Measurements from ENCODE around the gene HNRNPF. TPM values are rescaled to one million over a fixed set of nuclear protein-coding genes. Genes with fewer than 3 reads are reported as not detected.
A peak's percentile ranks its signal among the peaks of the same experiment; 100 is the strongest.
"Not testable (repeated sequence)": the region's sequence is repeated elsewhere in the genome, so short reads cannot be mapped to it uniquely, and the experiment has no call there.

HNRNPF gene
- total RNA-seq, 2 donors from 2014 or later, result 306 to 483 TPM

DNA sequence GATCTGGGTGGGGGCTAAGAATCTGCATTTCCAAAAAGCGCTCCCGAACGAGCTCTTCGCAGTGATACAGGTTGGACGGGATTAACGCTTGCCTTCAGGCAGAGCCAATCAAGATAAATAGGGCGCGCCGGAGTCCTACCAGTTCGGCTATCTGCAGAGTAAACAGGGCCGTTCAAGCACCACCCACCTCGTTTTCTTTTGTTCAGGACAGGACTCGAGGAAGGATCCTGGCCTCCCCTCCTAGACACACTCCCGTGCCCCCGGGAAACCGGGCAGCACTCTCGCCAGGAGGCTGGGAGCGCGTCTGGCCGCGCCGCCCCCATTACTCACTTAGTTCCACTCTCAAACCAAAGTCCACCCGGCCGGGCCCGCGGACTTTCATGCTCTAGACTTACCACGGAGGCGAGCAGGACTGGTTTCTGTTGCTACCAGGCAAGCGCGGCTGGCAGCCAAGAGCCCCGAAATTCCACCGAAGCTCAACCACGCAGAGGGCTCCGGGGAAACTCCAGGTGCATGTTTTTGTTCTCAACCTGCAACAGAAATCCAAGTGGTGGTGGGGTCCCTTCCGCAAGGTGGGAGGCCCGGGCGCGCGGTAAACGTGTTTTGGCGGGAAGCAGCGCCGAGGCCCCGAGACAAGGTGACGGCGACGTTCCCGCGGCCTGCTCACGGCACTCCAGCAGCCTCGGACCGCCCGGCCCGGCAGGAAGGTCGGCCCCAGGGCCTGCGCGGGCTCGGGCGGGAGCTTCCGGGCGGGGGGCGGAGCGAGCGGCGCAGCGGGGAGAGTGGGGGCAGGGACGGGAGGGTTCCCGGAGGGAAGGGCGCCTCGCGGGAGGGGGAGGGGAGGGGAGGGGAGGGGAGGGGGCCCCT lies 12.7 kb downstream of the HNRNPF start:
- peak; percentile 62 for ATAC-seq (replicated peaks)
- Mint-ChIP-seq H3K9me3 (no peaks in the 10 kb centered on the region), H3K27me3 (no peaks in the 10 kb centered on the region), H3K27ac (peak overlapping the region; percentile 80), H3K36me3 (ENCODE audit: low read depth) (peaks cover 99% of the 10 kb centered on the region), H3K4me3 (peak overlapping the region; percentile 98), H3K4me1 (peaks cover 48% of the 10 kb centered on the region)

DNA sequence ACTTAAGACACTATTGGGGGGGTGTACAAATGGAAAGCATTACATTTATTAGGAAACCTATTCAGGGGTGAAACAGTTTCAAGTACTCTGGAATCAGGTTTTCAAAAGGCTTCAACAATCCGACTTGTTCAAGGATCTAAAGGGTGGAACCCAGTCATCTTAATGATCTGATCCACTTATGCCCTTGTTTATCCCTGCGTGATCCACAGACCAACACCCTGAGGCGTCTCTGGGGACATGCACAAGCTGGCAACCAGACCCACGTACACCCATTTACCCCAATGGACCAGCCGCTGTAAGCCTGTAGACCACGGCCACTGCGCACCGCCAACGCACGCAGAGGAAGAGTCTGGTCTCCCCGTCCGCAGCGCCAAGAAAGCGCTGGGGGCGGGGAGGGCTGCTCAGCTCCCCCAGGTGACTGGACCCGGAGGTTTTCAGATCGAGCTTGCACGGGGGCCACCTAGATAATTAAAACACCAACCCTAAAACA lies 13.4 kb downstream of the HNRNPF start:
- Mint-ChIP-seq H3K4me1 (peaks cover 42% of the 10 kb centered on the region), H3K4me3 (peak overlapping the region; percentile 98), H3K27ac (peak overlapping the region; percentile 80), H3K36me3 (ENCODE audit: low read depth) (peaks cover 99% of the 10 kb centered on the region), H3K27me3 (no peaks in the 10 kb centered on the region), H3K9me3 (no peaks in the 10 kb centered on the region)
- ATAC-seq (replicated peaks), result peak; percentile 15

DNA sequence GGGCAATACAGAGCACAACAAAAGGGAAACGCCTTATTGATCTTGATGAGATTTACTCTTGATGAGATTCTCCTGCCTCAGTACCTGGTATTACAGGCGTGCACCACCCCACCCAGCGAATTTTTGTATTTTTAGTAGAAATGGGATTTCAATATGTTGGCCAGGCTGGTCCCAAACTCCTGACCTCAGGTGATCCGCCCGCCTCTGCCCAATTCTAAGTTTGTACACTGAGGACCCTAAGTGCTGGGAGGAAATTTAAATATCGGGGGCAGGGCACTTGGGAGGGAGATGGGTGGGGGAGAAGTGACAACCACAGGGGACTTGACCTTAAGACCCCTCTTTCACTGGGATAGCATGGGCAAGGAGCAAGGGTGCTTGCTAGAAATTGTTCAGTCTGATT lies 14.1 kb downstream of the HNRNPF start:
- Mint-ChIP-seq H3K27me3 (no peaks in the 10 kb centered on the region), H3K27ac (peak overlapping the region; percentile 80), H3K4me3 (peak overlapping the region; percentile 98), H3K9me3 (no peaks in the 10 kb centered on the region), H3K4me1 (peaks cover 42% of the 10 kb centered on the region), H3K36me3 (ENCODE audit: low read depth) (peaks cover 99% of the 10 kb centered on the region)
- no peak for ATAC-seq (replicated peaks)

DNA sequence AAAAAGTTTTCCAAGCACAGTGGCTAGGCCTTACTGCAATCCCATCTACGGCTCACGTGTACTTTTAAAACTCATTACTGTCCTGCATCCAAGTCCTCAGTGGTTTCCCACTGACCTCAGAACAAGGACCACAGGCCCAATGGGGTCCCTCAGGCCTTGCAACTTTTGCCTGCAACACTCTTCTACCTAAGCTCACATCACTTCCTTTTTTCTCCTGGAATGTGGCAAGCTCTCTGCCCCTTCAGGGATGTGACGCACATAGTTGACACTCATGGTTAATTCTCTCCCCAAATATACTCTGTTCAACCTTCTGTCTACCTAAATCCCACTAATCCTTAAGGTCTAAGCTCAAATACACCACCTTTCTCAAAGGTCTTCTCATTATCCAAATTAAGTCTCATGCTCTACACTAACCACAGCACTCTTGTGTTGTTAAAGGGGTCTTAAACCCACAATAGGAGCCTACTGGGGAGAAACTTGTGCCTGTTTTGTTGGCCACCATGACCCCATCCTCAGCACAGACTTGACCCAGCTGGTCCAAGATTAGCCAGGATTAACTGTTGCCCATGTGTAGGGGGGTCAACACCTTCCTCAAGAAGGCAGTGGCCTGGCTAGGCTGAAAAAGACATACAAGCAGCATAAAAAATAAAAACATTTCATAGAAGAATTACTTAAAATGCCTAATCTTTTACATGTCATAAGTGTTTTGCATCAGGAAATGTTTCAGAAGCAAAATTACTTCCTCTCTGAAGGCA lies 15.2 kb downstream of the HNRNPF start:
- Mint-ChIP-seq H3K27me3 (no peaks in the 10 kb centered on the region), H3K9me3 (no peaks in the 10 kb centered on the region), H3K27ac (peak overlapping the region; percentile 66), H3K4me3 (peak overlapping the region; percentile 98), H3K4me1 (peaks cover 40% of the 10 kb centered on the region), H3K36me3 (ENCODE audit: low read depth) (peaks cover 99% of the 10 kb centered on the region)
- ATAC-seq (replicated peaks), result no peak

DNA sequence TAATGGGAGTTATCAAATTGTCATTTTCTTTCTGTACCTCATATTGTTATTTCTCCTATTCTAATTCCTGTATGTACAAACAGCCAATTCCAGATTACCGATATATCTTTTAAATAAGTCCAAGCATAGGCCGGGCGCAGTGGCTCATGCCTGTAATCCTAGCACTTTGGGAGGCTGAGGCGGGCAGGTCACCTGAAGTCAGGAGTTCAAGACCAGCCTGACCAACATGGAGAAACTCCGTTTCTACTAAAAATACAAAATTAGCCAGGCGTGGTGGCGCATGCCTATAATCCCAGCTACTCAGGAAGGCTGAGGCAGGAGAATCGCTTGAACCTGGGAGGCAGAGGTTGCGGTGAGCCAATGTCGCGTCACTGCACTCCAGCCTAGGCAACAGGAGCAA lies 15.8 kb downstream of the HNRNPF start:
- Mint-ChIP-seq H3K4me3 (peak overlapping the region; percentile 98), H3K4me1 (peaks cover 36% of the 10 kb centered on the region), H3K27ac (peak overlapping the region; percentile 74), H3K36me3 (ENCODE audit: low read depth) (peaks cover 99% of the 10 kb centered on the region)
- H3K9me3 Mint-ChIP-seq; H3K27me3 Mint-ChIP-seq; ATAC-seq (replicated peaks): not testable (repeated sequence)

GRCh38 chr10:43392748-43393147 lies 16.2 kb downstream of the HNRNPF start:
- no peak for ATAC-seq (replicated peaks)
- Mint-ChIP-seq H3K4me1 (peaks cover 37% of the 10 kb centered on the region), H3K9me3 (no peaks in the 10 kb centered on the region), H3K4me3 (peak overlapping the region; percentile 98), H3K36me3 (ENCODE audit: low read depth) (peaks cover 99% of the 10 kb centered on the region), H3K27me3 (no peaks in the 10 kb centered on the region), H3K27ac (peak overlapping the region; percentile 74)

DNA sequence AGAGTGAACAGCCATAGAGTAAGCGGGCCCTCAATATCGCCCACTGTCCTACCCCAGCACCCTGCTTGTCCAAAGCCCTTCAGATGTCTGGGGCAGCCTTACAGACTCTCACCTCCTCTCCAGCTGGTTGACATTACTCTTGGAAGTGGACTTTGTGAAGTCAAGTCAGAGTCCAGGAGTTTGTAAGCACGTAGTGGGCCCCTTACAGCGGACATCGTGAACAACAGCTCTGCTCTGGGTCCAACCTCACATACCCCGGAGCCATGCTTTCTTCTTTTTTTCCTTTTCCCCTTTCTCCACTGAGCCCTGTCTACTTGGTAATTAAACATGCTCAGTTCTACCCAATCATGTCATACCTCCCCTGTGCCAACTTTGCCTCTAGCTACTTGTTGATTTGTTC lies 17.5 kb downstream of the HNRNPF start:
- peaks cover 47% of the 10 kb centered on the region for H3K4me1 Mint-ChIP-seq
- no peaks in the 10 kb centered on the region for H3K9me3 Mint-ChIP-seq
- ATAC-seq (replicated peaks), result no peak
- H3K4me3 Mint-ChIP-seq, result peak overlapping the region; percentile 98
- peak overlapping the region; percentile 74 for H3K27ac Mint-ChIP-seq
- H3K36me3 Mint-ChIP-seq (ENCODE audit: low read depth), result peaks cover 100% of the 10 kb centered on the region
- H3K27me3 Mint-ChIP-seq, result no peaks in the 10 kb centered on the region

- Mint-ChIP-seq H3K27ac (peak overlapping the region; percentile 86), H3K4me1 (peaks cover 47% of the 10 kb centered on the region), H3K4me3 (peak overlapping the region; percentile 32), H3K36me3 (ENCODE audit: low read depth) (peaks cover 100% of the 10 kb centered on the region), H3K27me3 (no peaks in the 10 kb centered on the region), H3K9me3 (no peaks in the 10 kb centered on the region)
- no peak for ATAC-seq (replicated peaks)
Measured at GRCh38 chr10:43390759-43391158, 18.2 kb downstream of the HNRNPF start.

GRCh38 chr10:43390333-43390732 lies 18.7 kb downstream of the HNRNPF start:
- H3K27me3 Mint-ChIP-seq, result no peaks in the 10 kb centered on the region

GRCh38 chr10:43389867-43390266 lies 19.1 kb downstream of the HNRNPF start:
- peak overlapping the region; percentile 32 for H3K4me3 Mint-ChIP-seq
- H3K4me1 Mint-ChIP-seq, result peaks cover 41% of the 10 kb centered on the region

More at GRCh38 chr10:43390333-43390732, 18.7 kb downstream of the HNRNPF start:
- no peaks in the 10 kb centered on the region for H3K9me3 Mint-ChIP-seq
- peak overlapping the region; percentile 32 for H3K4me3 Mint-ChIP-seq
- ATAC-seq (replicated peaks), result no peak
- H3K36me3 Mint-ChIP-seq (ENCODE audit: low read depth), result peaks cover 100% of the 10 kb centered on the region
- H3K4me1 Mint-ChIP-seq, result peaks cover 46% of the 10 kb centered on the region
- H3K27ac Mint-ChIP-seq, result peak overlapping the region; percentile 86

GRCh38 chr10:43387678-43388032 lies 21.3 kb downstream of the HNRNPF start:
- no peaks in the 10 kb centered on the region for H3K27me3 Mint-ChIP-seq
- H3K9me3 Mint-ChIP-seq, result no peaks in the 10 kb centered on the region
- H3K36me3 Mint-ChIP-seq (ENCODE audit: low read depth), result peaks cover 78% of the 10 kb centered on the region
- peak overlapping the region; percentile 86 for H3K27ac Mint-ChIP-seq
- H3K4me1 Mint-ChIP-seq, result peaks cover 27% of the 10 kb centered on the region
- no peak for ATAC-seq (replicated peaks)
- H3K4me3 Mint-ChIP-seq, result no peak overlapping the region

More at GRCh38 chr10:43389867-43390266, 19.1 kb downstream of the HNRNPF start:
- no peaks in the 10 kb centered on the region for H3K9me3 Mint-ChIP-seq
- H3K27me3 Mint-ChIP-seq, result no peaks in the 10 kb centered on the region
- no peak for ATAC-seq (replicated peaks)
- H3K36me3 Mint-ChIP-seq (ENCODE audit: low read depth), result peaks cover 100% of the 10 kb centered on the region
- H3K27ac Mint-ChIP-seq, result peak overlapping the region; percentile 86

- peaks cover 23% of the 10 kb centered on the region for H3K4me1 Mint-ChIP-seq
- peaks cover 73% of the 10 kb centered on the region for H3K36me3 Mint-ChIP-seq (ENCODE audit: low read depth)
- H3K4me3 Mint-ChIP-seq, result no peak overlapping the region
- H3K9me3 Mint-ChIP-seq, result no peaks in the 10 kb centered on the region
- H3K27ac Mint-ChIP-seq, result peak overlapping the region; percentile 86
- H3K27me3 Mint-ChIP-seq, result no peaks in the 10 kb centered on the region
- no peak for ATAC-seq (replicated peaks)
Measured at GRCh38 chr10:43386981-43387677, 21.9 kb downstream of the HNRNPF start.

DNA sequence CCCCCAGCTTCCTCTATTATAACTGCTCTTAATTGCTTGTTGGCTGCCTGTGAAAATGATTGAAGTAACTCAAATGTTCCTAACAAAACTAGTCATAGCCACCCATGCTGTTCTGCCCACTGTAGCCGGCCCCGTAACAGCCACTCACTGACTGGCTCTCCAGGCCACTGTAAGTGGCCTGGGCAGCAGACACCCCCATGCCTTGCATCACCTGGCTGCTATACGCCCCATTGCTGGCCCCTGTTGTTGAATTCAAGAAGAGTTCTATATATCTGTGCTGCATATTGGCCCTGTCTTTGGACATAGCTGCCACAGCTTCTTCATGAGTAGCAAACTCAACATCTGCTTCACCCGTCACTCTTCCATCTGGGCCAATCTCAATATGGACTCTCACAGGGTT lies 22.4 kb downstream of the HNRNPF start:
- Mint-ChIP-seq H3K27ac (no peak overlapping the region), H3K9me3 (no peaks in the 10 kb centered on the region), H3K4me3 (no peak overlapping the region), H3K27me3 (no peaks in the 10 kb centered on the region), H3K4me1 (peaks cover 23% of the 10 kb centered on the region), H3K36me3 (ENCODE audit: low read depth) (peaks cover 67% of the 10 kb centered on the region)
- ATAC-seq (replicated peaks), result no peak

GRCh38 chr10:43385412-43386004 lies 23.5 kb downstream of the HNRNPF start:
- peaks cover 57% of the 10 kb centered on the region for H3K36me3 Mint-ChIP-seq (ENCODE audit: low read depth)
- no peak overlapping the region for H3K27ac Mint-ChIP-seq
- no peak for ATAC-seq (replicated peaks)
- no peaks in the 10 kb centered on the region for H3K27me3 Mint-ChIP-seq
- peaks cover 21% of the 10 kb centered on the region for H3K4me1 Mint-ChIP-seq
- H3K4me3 Mint-ChIP-seq, result no peak overlapping the region
- no peaks in the 10 kb centered on the region for H3K9me3 Mint-ChIP-seq

Data from activated T-helper 17 cell treated with anti-CD3 and anti-CD28 coated beads, Interleukin-2, amount 50 U/mL, for 72 hours (primary cell).